Measurements from ENCODE around the gene AQP5. TPM values are rescaled to one million over a fixed set of nuclear protein-coding genes. Genes with fewer than 3 reads are reported as not detected.

The AQP5 gene
- total RNA-seq, 1 donor = not detected

GRCh38 chr12:49939307-49939706, 22.4 kb upstream of the AQP5 start:
- no peak for TF ChIP-seq CTCF (IDR thresholded peaks at IDR 0.05; ENCODE audit: insufficient read depth, low read depth, low read length)
- no peak for DNase-seq (ENCODE audit: low read depth)
- H3K4me3 ChIP-seq (ENCODE audit: low read depth, low read length) = no peak overlapping the region

- DNase-seq (ENCODE audit: low read depth) = no peak
- H3K4me3 ChIP-seq (ENCODE audit: low read depth, low read length) = no peak overlapping the region
- TF ChIP-seq CTCF (IDR thresholded peaks at IDR 0.05; ENCODE audit: insufficient read depth, low read depth, low read length) = no peak
Observed at GRCh38 chr12:49939707-49940106, 22.0 kb upstream of the AQP5 start.

GRCh38 chr12:49941556-49942511, 19.8 kb upstream of the AQP5 start:
- no peak for TF ChIP-seq CTCF (IDR thresholded peaks at IDR 0.05; ENCODE audit: insufficient read depth, low read depth, low read length)
- no peak overlapping the region for H3K4me3 ChIP-seq (ENCODE audit: low read depth, low read length)
- no peak for DNase-seq (ENCODE audit: low read depth)

GRCh38 chr12:49942512-49942893, 19.2 kb upstream of the AQP5 start:
- no peak for DNase-seq (ENCODE audit: low read depth)
- no peak overlapping the region for H3K4me3 ChIP-seq (ENCODE audit: low read depth, low read length)
- TF ChIP-seq CTCF (IDR thresholded peaks at IDR 0.05; ENCODE audit: insufficient read depth, low read depth, low read length) = no peak

GRCh38 chr12:49942921-49943624, 18.6 kb upstream of the AQP5 start:
- no peak overlapping the region for H3K4me3 ChIP-seq (ENCODE audit: low read depth, low read length)
- DNase-seq (ENCODE audit: low read depth) = no peak
- TF ChIP-seq CTCF (IDR thresholded peaks at IDR 0.05; ENCODE audit: insufficient read depth, low read depth, low read length) = no peak

- no peak overlapping the region for H3K4me3 ChIP-seq (ENCODE audit: low read depth, low read length)
- DNase-seq (ENCODE audit: low read depth) = no peak
- TF ChIP-seq CTCF (IDR thresholded peaks at IDR 0.05; ENCODE audit: insufficient read depth, low read depth, low read length) = no peak
Observed at GRCh38 chr12:49943625-49943960, 18.1 kb upstream of the AQP5 start.
